Keratinocyte (primary cell): ENCODE data around the gene FN3KRP. TPM values are rescaled to one million over a fixed set of nuclear protein-coding genes. Genes with fewer than 3 reads are reported as not detected.

Source experiments
- DNase-seq: peaks from one replicate; pipeline ENCODE4 v3.0.0-alpha.2; 2011; ENCODE audit warnings: low read depth, missing footprints, low spot score
- FAIRE-seq: peaks from 2 replicates; lab custom pipeline; 2011; peaks lifted over from hg19 to GRCh38; lab: Jason Lieb, UNC
- H2AFZ ChIP-seq: 2 replicates; pipeline ENCODE4 v1.6.0; 2012; ENCODE audit warnings: low read length, control low read depth, inconsistent platforms; ENCODE audit not compliant: control insufficient read depth
- H3K27ac ChIP-seq: 2 replicates; pipeline ENCODE4 v1.5.1; 2011; ENCODE audit warnings: low read length; ENCODE audit not compliant: control insufficient read depth, insufficient read depth
- H3K27me3 ChIP-seq: 3 replicates; pipeline ENCODE4 v1.6.0; 2011; ENCODE audit warnings: low read length; ENCODE audit not compliant: control insufficient read depth, insufficient read depth; ENCODE audit errors: extremely low read depth
- H3K36me3 ChIP-seq, 2 experiments: 2 replicates in 1 of 2; 3 replicates in 1 of 2; pipeline ENCODE4 v1.5.1; 2011; ENCODE audit warnings: low read length in 2 of 2, mild to moderate bottlenecking in 1 of 2; ENCODE audit not compliant: control insufficient read depth in 2 of 2, insufficient read depth in 2 of 2; ENCODE audit errors: extremely low read depth in 1 of 2
- H3K4me1 ChIP-seq: 3 replicates; pipeline ENCODE4 v1.5.1; 2011; ENCODE audit warnings: low read length; ENCODE audit not compliant: control insufficient read depth, insufficient read depth; ENCODE audit errors: extremely low read depth
- H3K4me2 ChIP-seq: 3 replicates; pipeline ENCODE4 v1.6.0; 2011; ENCODE audit warnings: low read depth, low read length; ENCODE audit not compliant: control insufficient read depth, insufficient read depth; ENCODE audit errors: extremely low read depth
- H3K4me3 ChIP-seq, 3 experiments: fragments of 200-600 bp in 1 of 3; sonication (generic) in 1 of 3; 2 replicates in 2 of 3; 3 replicates in 1 of 3; pipeline ENCODE4 v1.5.1; 2011 to 2016; ENCODE audit warnings: low read length in 3 of 3, mild to moderate bottlenecking in 3 of 3, control low read depth in 2 of 3, inconsistent platforms in 1 of 3, low read depth in 1 of 3, mixed read lengths in 1 of 3, mixed run types in 1 of 3, moderate library complexity in 1 of 3; ENCODE audit not compliant: control insufficient read depth in 2 of 3, insufficient read depth in 2 of 3; ENCODE audit errors: extremely low read depth in 1 of 3
- H3K79me2 ChIP-seq: 2 replicates; pipeline ENCODE4 v1.6.0; 2012; ENCODE audit warnings: low read length; ENCODE audit not compliant: control insufficient read depth, insufficient read depth
- H3K9ac ChIP-seq: 3 replicates; pipeline ENCODE4 v1.6.0; 2011; ENCODE audit warnings: low read length; ENCODE audit not compliant: control insufficient read depth, insufficient read depth; ENCODE audit errors: extremely low read depth
- H3K9me1 ChIP-seq: 3 replicates; pipeline ENCODE4 v1.6.0; 2011; ENCODE audit warnings: low read length; ENCODE audit not compliant: control insufficient read depth, insufficient read depth; ENCODE audit errors: extremely low read depth
- H3K9me3 ChIP-seq: 2 replicates; pipeline ENCODE4 v1.5.1; 2012; ENCODE audit warnings: low read depth, low read length; ENCODE audit not compliant: control insufficient read depth
- H4K20me1 ChIP-seq: 3 replicates; pipeline ENCODE4 v1.6.0; 2011; ENCODE audit warnings: low read length; ENCODE audit not compliant: control insufficient read depth, insufficient read depth; ENCODE audit errors: extremely low read depth
- EZH2 ChIP-seq: IDR thresholded peaks from one replicate; pipeline ENCODE4 v1.6.1; 2012; ENCODE audit warnings: inconsistent platforms, mild to moderate bottlenecking, low read length, moderate library complexity
- dilution Hi-C: fragments of 300-500 bp; cut with MboI; formaldehyde crosslinking; loops from one replicate; pipeline ENCODE4 v1.7.0; 2020; ENCODE audit warnings: low sequenced_read_pairs; ENCODE audit not compliant: extremely low pct_ligation_motif_present
- polyA plus RNA-seq, 5 experiments: library from polyadenylated mRNA; depleted of rRNA in 3 of 5; stranded (reverse) in 3 of 5; stranded (forward) in 1 of 5; unstranded in 1 of 5; fragments of >200 nt; gene quantifications; 1 replicate in 1 of 5; 2 replicates in 3 of 5; 3 replicates in 1 of 5; pipeline versions ENCODE4 v1.2.1 to v1.2.3, GENCODE V29; 2011 to 2012; ENCODE audit warnings: missing spikeins in 2 of 5, low read depth in 1 of 5, low replicate concordance in 1 of 5
- TF ChIP-seq, protein P1 (sequence below), 3 experiments: IDR thresholded peaks in 1 of 3; conservative IDR thresholded peaks in 1 of 3; optimal IDR thresholded peaks in 1 of 3; 2 replicates in 2 of 3; 3 replicates in 1 of 3; pipeline versions ENCODE3 to v1.5.1; 2011; ENCODE audit warnings: low read length in 3 of 3, mild to moderate bottlenecking in 3 of 3, moderate library complexity in 2 of 3, control low read depth in 1 of 3, inconsistent platforms in 1 of 3; ENCODE audit not compliant: insufficient read depth in 2 of 3; ENCODE audit errors: extremely low read depth in 1 of 3

The FN3KRP gene
- polyA plus RNA-seq, 1 donor (not counting 4 experiments of a cell fraction or from before 2014, with no cell fraction given): 25.7 TPM

GRCh38 chr17:82696916-82697807 lies 19.3 kb upstream of the FN3KRP start:
- dilution Hi-C loops: no loop called here
- TF ChIP-seq, protein P1, sequence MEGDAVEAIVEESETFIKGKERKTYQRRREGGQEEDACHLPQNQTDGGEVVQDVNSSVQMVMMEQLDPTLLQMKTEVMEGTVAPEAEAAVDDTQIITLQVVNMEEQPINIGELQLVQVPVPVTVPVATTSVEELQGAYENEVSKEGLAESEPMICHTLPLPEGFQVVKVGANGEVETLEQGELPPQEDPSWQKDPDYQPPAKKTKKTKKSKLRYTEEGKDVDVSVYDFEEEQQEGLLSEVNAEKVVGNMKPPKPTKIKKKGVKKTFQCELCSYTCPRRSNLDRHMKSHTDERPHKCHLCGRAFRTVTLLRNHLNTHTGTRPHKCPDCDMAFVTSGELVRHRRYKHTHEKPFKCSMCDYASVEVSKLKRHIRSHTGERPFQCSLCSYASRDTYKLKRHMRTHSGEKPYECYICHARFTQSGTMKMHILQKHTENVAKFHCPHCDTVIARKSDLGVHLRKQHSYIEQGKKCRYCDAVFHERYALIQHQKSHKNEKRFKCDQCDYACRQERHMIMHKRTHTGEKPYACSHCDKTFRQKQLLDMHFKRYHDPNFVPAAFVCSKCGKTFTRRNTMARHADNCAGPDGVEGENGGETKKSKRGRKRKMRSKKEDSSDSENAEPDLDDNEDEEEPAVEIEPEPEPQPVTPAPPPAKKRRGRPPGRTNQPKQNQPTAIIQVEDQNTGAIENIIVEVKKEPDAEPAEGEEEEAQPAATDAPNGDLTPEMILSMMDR (optimal IDR thresholded peaks at IDR 0.05 in 1 of 3, IDR thresholded peaks at IDR 0.05 in 1 of 3, conservative IDR thresholded peaks at IDR 0.05 in 1 of 3; ENCODE audit: extremely low read depth in 1 of 3, insufficient read depth in 2 of 3, low read length in 3 of 3): no peak
- TF ChIP-seq EZH2: no peak
- Histone ChIP-seq H3K4me1 (peaks cover 11% of the 10 kb centered on the region), H3K27ac (no peak overlapping the region), H3K4me2 (peak overlapping the region; percentile 82), H3K9me3 (peaks cover 3% of the 10 kb centered on the region), H2AFZ (no peak overlapping the region), H3K79me2 (peaks cover 2% of the 10 kb centered on the region), H3K27me3 (peaks cover 6% of the 10 kb centered on the region), H3K9me1 (no peaks in the 10 kb centered on the region), H3K36me3 (no peaks in the 10 kb centered on the region), H4K20me1 (no peaks in the 10 kb centered on the region), H3K4me3 (peak overlapping the region; percentile 63 to 66 (median 64)), H3K9ac (peak overlapping the region; percentile 61)
- DNase-seq (no peak), FAIRE-seq (no peak)

GRCh38 chr17:82697808-82698064 lies 18.8 kb upstream of the FN3KRP start:
- dilution Hi-C loops: no loop called here
- peak overlapping the region; percentile 63 to 66 (median 64) for H3K4me3 ChIP-seq

More at GRCh38 chr17:82697808-82698064, 18.8 kb upstream of the FN3KRP start:
- FAIRE-seq (no peak), DNase-seq (no peak)
- H3K27me3 ChIP-seq: peaks cover 6% of the 10 kb centered on the region
- no peak overlapping the region for H2AFZ ChIP-seq
- TF ChIP-seq EZH2: no peak
- TF ChIP-seq, protein P1 (optimal IDR thresholded peaks at IDR 0.05 in 1 of 3, IDR thresholded peaks at IDR 0.05 in 1 of 3, conservative IDR thresholded peaks at IDR 0.05 in 1 of 3; ENCODE audit: extremely low read depth in 1 of 3, insufficient read depth in 2 of 3, low read length in 3 of 3): no peak
- peaks cover 2% of the 10 kb centered on the region for H3K79me2 ChIP-seq
- peaks cover 17% of the 10 kb centered on the region for H3K4me1 ChIP-seq
- peak overlapping the region; percentile 61 for H3K9ac ChIP-seq
- H3K9me1 ChIP-seq: no peaks in the 10 kb centered on the region
- no peaks in the 10 kb centered on the region for H3K36me3 ChIP-seq
- H4K20me1 ChIP-seq: no peaks in the 10 kb centered on the region
- peaks cover 3% of the 10 kb centered on the region for H3K9me3 ChIP-seq
- H3K27ac ChIP-seq: no peak overlapping the region
- peak overlapping the region; percentile 82 for H3K4me2 ChIP-seq
